ENCODE data around the gene TPRX1.

The TPRX1 gene

GRCh38 chr19:47768604-47769003 is 35.7 kb downstream of the TPRX1 start:
- Histone ChIP-seq H3K36me3 (ENCODE audit: control insufficient read depth in 2 of 2, insufficient read depth in 1 of 2, low read length in 2 of 2) (no peaks in the 10 kb centered on the region), H3K4me3 (ENCODE audit: low read depth, low read length) (no peak overlapping the region), H3K9me3 (ENCODE audit: control insufficient read depth, insufficient read depth, low read depth, low read length) (no peaks in the 10 kb centered on the region), H3K27ac (ENCODE audit: extremely low read depth, low read depth, low read length) (no peak overlapping the region), H3K4me1 (ENCODE audit: control insufficient read depth, insufficient read depth, low read length) (no peaks in the 10 kb centered on the region)
- ChIA-PET POLR2A (no interaction called here), CTCF (interaction anchor here (0.6 to 8.2 kb wide), 5 partner anchors 13 to 640 kb away, joined by 3 to 197 read pairs (median 7); no protein-coding TSS in a partner anchor)
- TF ChIP-seq ZNF311 (tag by site-specific recombination; IDR thresholded peaks at IDR 0.05; ENCODE audit: borderline replicate concordance), result no peak
- peak; percentile 45 for TF ChIP-seq CTCF (tag by site-specific recombination; IDR thresholded peaks at IDR 0.05)
- TF ChIP-seq ZBTB6 (tag by site-specific recombination; IDR thresholded peaks at IDR 0.05), result no peak
- TF ChIP-seq ZNF670 (tag by site-specific recombination; IDR thresholded peaks at IDR 0.05; ENCODE audit: low read depth), result no peak
- TF ChIP-seq SP2 (tag by site-specific recombination; IDR thresholded peaks at IDR 0.05), result no peak
- TF ChIP-seq EGR2 (tag by site-specific recombination; IDR thresholded peaks at IDR 0.05; ENCODE audit: low read depth), result no peak
- no peak for TF ChIP-seq ZNF510 (tag by site-specific recombination; IDR thresholded peaks at IDR 0.05; ENCODE audit: insufficient replicate concordance)

- CTCF ChIA-PET, result interaction anchor here (0.5 to 8.2 kb wide), 14 partner anchors 8 to 335 kb away, joined by 3 to 197 read pairs (median 4); partner anchors contain the start of gene EHD2
- POLR2A ChIA-PET, result interaction anchor here (0.7 to 1.3 kb wide), 2 partner anchors 11 to 30 kb away, joined by 6 to 8 read pairs; no protein-coding TSS in a partner anchor
These were observed 37.0 kb downstream of the TPRX1 start for GRCh38 chr19:47767349-47767748.

GRCh38 chr19:47766670-47767069 is 37.7 kb downstream of the TPRX1 start:
- ChIA-PET POLR2A (interaction anchor here (1.3 kb wide), 1 partner anchor 11 kb away, joined by 8 read pairs; no protein-coding TSS in a partner anchor), CTCF (interaction anchor here (0.7 to 8.2 kb wide), 12 partner anchors 9 to 330 kb away, joined by 3 to 197 read pairs (median 10); partner anchors contain the start of gene NOP53)
- Histone ChIP-seq H3K36me3 (ENCODE audit: control insufficient read depth in 2 of 2, insufficient read depth in 1 of 2, low read length in 2 of 2) (no peaks in the 10 kb centered on the region), H3K4me1 (ENCODE audit: control insufficient read depth, insufficient read depth, low read length) (no peaks in the 10 kb centered on the region), H3K27ac (ENCODE audit: extremely low read depth, low read depth, low read length) (no peak overlapping the region), H3K9me3 (ENCODE audit: control insufficient read depth, insufficient read depth, low read depth, low read length) (no peaks in the 10 kb centered on the region), H3K4me3 (ENCODE audit: low read depth, low read length) (no peak overlapping the region)
- TF ChIP-seq REST (tag by site-specific recombination; IDR thresholded peaks at IDR 0.05) (no peak), AEBP2 (tag by site-specific recombination; IDR thresholded peaks at IDR 0.05; ENCODE audit: borderline replicate concordance) (no peak)

More at GRCh38 chr19:47767349-47767748, 37.0 kb downstream of the TPRX1 start:
- H3K9me3 ChIP-seq (ENCODE audit: control insufficient read depth, insufficient read depth, low read depth, low read length), result no peaks in the 10 kb centered on the region
- TF ChIP-seq ZNF837 (tag by site-specific recombination; IDR thresholded peaks at IDR 0.05), result no peak
- peak; percentile 92 for TF ChIP-seq ZNF664 (tag by site-specific recombination; IDR thresholded peaks at IDR 0.05)
- TF ChIP-seq ZFP37 (tag by site-specific recombination; IDR thresholded peaks at IDR 0.05), result no peak
- no peak for TF ChIP-seq ZNF202 (tag by site-specific recombination; IDR thresholded peaks at IDR 0.05; ENCODE audit: borderline replicate concordance)
- TF ChIP-seq SETDB1 (IDR thresholded peaks at IDR 0.05; ENCODE audit: insufficient read length, low read length), result no peak
- TF ChIP-seq ZNF394 (tag by site-specific recombination; IDR thresholded peaks at IDR 0.05; ENCODE audit: borderline replicate concordance), result no peak
- no peak for TF ChIP-seq HOXD13 (CRISPR knock-in tag; IDR thresholded peaks at IDR 0.05; ENCODE audit: borderline replicate concordance)
- no peak for TF ChIP-seq INSM2 (tag by site-specific recombination; IDR thresholded peaks at IDR 0.05)
- H3K4me3 ChIP-seq (ENCODE audit: low read depth, low read length), result no peak overlapping the region
- H3K4me1 ChIP-seq (ENCODE audit: control insufficient read depth, insufficient read depth, low read length), result no peaks in the 10 kb centered on the region
- no peak overlapping the region for H3K27ac ChIP-seq (ENCODE audit: extremely low read depth, low read depth, low read length)
- no peaks in the 10 kb centered on the region for H3K36me3 ChIP-seq (ENCODE audit: control insufficient read depth in 2 of 2, insufficient read depth in 1 of 2, low read length in 2 of 2)
